SU-DHL-6 (cell line): ENCODE data around the gene GRIK3.
"Not testable (repeated sequence)": the region's sequence is repeated elsewhere in the genome, so short reads cannot be mapped to it uniquely, and the experiment has no call there.

ENCODE experiments used
- CTCF ChIP-seq: fragments of 200-600 bp; sonication (generic); IDR thresholded peaks from one replicate; pipeline ENCODE4 v1.5.1; 2017; ENCODE audit warnings: antibody characterized with exemption, mild to moderate bottlenecking, low read length, moderate library complexity; ENCODE audit not compliant: insufficient read depth, poor library complexity, severe bottlenecking
- EZH2phosphoT487 ChIP-seq: fragments of 200-600 bp; sonication (generic), shearing (Covaris generic); conservative IDR thresholded peaks from 2 replicates; pipeline ENCODE4 v1.6.1; 2018; ENCODE audit warnings: mild to moderate bottlenecking, antibody characterized with exemption, low read length, moderate library complexity, mixed read lengths

GRCh38 chr1:36767429-36767828, 266.9 kb downstream of the GRIK3 start:
- TF ChIP-seq EZH2phosphoT487, CTCF: not testable (repeated sequence)
